GM18868 (cell line): ENCODE measurements around the gene FBXW7.
A peak's percentile ranks its signal among the peaks of the same experiment; 100 is the strongest.

Experiments
- ATAC-seq: cut with Tn5 transposase; IDR thresholded peaks from one replicate; pipeline ENCODE4 v1.9.1; 2021; ENCODE audit warnings: mild to moderate bottlenecking, moderate library complexity; ENCODE audit not compliant: unreplicated experiment

The FBXW7 gene

DNA sequence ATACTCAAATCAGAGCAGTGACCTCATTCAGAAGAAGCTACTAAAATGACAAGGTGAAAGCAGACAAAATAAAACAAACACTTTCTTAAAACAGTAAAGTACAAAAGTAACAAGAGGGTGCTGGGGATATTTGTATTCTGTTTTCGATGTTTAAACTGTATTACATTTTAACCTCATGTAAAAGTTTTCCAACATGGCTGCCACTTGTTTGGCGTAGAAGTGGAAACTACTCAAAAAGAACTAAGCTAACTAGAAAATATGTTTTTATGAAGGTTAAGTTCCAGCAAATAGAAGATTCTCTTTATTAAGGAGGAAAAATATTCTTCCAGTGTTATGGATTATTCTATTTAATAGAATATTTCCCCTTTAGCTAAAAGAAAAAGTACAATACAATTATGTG lies 155.0 kb downstream of the FBXW7 start:
- ATAC-seq = no peak

DNA sequence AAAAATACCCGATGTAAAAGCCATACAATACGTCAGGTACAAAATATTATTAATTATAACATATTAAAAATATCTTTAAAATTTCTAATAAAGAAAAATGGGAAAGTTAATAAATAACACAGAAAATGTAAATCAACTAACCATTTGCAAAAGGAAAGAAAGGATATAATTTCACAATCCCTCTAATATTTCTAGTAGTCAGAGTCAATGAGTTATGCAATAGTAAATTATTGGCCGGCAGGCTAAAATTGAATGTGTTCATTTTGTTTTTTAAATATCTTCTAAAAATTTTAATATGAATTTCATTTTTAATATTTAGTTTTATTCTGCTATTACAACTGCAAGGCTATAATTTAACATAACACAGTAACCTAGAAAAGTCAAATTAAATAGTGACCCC lies 155.7 kb downstream of the FBXW7 start:
- ATAC-seq = no peak

DNA sequence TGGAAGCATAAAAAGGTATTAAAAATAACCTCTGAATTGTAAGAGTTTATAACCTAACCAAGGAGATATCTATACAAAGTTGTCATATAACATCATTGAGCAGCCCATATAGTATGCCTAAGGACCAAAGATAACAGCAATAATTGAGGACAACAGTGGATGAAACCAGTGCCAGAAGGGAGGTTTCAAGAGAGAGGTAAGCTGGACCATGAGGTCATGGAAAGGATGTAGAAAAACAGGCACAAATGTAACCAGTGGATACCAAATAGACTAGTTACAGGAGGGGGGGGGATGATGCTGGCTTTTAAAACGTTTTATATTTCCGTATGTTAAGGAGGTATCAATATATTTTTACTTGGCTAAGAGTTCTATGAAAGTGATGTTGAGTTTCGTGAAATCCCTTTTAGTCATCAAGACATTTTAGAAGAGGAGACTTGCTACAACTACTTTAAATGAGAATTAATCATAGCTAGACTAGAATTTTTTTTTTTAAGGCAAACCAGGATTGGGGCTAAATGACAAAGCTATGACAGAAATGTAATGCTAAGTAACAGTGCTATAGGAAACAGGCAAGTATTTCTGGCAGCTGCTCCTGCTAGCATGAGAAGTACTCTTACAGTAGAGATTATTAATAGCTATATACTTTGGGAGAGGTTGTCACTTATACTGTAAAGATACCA lies 161.1 kb downstream of the FBXW7 start:
- no peak for ATAC-seq

DNA sequence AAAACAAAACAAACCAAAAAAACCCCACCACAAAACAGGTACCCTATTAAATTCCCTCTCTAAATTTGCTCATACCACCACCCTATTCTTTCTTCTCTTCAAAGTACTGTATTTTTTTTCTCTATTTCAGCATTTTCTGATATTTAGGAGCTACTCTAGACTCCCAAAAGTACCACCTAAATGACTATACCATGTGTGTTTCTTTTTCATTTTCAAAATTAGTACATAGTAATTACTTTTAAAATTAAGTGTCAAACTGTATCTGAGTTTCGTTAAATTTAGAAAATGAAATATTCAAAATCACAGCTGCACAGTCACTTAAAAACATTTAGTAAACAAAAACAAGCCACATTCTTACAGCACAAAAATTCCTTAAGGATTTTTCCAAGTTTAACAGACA lies 161.7 kb downstream of the FBXW7 start:
- ATAC-seq = no peak

DNA sequence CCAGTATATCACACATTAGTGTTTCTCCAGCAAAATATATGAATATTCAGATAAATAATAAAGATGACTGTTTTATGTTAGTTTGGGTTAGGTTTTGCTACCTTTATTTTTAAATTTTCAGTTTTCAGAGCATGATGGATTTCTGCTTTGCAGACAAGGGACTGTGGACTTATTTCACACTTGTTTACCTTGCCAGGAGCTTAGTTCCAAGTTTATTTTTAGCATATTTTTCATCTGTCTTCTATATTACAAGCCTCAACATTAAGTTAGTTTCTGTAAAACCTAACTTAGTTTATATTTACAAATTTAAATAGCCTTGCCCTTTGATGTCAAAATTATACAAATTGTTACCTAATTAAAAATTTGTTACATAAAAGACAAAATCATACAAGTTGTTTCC lies 163.4 kb downstream of the FBXW7 start:
- no peak for ATAC-seq

DNA sequence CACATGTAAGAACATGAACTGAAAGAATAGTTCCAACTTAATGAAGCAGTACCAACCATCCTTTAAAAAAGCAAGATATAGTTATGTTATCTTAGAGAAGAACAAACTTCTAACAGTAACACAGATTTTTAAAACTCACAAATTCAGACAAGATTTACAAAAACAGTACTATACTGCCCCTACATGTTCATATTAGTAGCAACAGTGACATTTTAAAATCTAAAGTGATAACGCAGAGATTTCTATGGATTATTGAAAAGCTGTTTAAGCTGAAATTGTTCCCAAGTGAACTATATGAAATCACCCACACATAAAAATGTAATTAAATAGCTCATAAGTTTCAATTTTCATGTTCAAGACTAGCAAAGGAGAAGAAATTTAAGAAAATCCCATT lies 166.0 kb downstream of the FBXW7 start:
- no peak for ATAC-seq

DNA sequence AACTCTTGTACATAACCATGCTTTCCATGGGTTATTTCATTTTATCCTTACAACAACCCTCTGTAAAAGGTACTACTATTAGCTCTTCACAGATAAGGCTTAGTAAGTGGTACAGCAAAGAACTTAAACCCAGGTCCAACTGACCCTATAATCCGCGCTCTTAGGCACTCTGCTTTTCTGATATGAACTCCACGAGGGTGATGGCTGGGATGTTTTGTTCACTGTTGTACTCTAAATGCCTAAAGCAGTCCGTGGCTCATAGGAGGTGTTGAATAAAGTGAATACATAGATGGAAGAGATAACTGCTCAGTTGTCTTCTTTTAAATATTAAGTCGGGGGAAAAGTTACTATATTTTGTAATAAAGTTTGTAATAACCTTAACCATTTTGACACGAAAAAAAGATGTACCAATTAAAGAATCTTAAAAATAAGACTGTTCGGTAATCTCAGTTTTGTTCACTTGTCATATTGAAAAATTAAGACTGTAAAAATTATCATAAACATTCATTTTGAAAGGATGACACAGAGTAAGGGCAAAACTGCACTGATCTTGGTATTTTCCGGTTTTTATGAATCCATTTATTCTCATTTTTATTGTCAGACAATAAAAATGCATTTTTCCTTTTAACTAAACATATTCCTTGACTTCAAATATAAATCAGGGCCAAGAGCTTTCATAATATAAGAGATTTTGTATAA lies 166.5 kb downstream of the FBXW7 start:
- no peak for ATAC-seq

DNA sequence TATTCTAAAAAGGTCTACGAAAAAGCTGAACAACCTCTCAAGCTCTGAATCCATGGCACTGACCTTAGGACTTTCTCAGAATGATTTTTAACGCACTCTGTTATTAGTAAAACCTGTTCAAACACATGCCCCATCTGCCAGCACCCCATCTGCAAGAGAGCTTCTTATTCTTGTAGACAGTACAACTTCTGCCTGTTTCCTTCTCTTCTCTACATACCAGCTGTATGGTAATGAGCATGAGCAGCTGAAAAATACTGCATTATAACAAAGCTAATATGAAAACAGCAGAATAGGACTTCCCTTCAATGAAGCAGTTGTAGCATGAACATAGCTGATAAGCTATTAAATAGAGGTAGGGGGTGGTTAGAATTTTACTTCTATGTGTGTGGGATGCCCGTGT lies 167.9 kb downstream of the FBXW7 start:
- ATAC-seq = no peak

DNA sequence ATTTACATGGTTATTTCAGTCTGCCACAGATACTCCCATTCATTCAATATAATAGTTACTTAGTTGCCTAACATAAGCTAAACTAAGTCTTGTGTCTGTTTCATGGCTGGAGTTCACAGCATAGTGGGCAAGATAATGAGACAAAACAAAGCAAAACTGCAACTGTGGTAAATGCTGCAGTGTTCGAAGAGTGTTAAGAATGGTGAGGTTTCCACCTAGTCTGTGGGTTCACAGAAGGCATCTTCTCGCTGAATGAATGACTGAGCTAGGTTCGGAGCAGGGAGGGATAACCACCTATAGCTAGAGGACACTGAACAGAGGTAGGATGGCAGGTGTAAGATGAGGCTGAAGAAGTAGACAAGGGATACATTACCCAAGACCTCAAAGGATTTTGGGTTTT lies 171.0 kb downstream of the FBXW7 start:
- ATAC-seq = no peak

DNA sequence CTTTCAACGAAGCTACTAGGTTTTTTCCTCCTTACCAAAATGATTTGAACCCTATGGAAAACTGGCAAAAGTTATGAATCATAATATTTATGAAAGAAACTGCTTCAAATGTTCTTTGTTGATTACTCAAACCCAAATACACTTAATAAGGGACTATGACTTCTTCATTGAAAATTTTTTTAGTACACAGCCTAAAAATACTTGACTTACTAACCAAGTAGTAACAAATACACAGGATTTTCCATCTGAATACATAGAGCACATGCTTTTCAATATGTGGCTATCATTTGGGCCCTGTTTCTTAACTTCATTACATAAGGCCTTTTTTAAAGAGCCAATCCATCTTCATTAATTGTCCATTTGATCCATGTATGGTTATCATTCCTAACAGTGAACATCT lies 171.5 kb downstream of the FBXW7 start:
- no peak for ATAC-seq

DNA sequence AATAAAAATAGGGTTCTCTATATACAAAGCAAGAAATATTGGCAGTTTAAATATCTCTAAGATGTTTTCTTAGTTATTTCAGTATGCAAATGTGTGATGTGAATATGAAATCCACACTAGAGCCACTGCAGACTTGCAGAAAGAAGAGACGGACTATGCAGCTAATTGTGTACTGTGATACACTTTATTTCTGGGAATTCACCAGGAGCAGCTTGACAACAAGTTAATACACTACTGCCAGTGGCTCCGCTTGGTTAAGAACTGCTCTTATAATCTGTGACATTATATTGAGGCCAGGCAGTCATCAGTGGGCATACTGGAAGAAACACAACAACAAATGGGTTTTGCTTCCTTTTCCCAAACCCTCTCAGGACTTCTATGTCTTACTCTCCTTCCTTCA lies 172.0 kb downstream of the FBXW7 start:
- no peak for ATAC-seq

DNA sequence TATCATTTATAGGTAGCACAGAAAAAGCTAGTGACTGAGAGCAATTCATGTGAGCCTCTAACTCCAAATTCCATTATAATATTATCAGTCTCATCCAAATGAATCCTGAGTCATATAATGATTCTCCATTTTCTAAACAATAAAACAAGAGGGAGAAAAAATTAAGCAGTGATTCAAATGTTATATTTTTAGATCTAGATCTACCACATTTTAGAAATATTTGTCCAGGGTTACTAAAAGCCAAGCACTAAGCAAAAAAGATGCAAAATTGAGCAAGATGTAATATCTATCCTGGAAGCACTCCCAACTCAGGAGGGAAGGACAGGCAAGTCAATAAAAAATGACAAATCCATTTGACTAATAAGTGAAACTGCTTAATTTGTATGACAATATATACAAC lies 172.8 kb downstream of the FBXW7 start:
- ATAC-seq = no peak

DNA sequence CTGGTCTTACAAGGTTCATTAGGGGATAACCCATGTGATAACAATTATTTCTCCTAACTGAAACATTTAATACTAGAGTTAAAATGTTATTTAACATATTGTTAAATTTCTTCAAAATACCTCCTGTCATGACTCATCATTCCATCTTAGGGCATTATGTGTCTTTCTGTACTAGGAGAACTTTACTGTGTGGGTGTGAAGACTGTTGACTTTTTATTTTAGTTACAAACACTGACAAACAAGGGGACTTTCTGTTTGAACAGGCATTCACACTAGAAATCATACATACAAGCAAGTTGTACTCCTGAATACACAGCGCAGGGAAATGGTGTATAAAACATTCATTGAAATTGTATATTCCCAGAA lies 175.9 kb downstream of the FBXW7 start:
- peak; percentile 69 for ATAC-seq

DNA sequence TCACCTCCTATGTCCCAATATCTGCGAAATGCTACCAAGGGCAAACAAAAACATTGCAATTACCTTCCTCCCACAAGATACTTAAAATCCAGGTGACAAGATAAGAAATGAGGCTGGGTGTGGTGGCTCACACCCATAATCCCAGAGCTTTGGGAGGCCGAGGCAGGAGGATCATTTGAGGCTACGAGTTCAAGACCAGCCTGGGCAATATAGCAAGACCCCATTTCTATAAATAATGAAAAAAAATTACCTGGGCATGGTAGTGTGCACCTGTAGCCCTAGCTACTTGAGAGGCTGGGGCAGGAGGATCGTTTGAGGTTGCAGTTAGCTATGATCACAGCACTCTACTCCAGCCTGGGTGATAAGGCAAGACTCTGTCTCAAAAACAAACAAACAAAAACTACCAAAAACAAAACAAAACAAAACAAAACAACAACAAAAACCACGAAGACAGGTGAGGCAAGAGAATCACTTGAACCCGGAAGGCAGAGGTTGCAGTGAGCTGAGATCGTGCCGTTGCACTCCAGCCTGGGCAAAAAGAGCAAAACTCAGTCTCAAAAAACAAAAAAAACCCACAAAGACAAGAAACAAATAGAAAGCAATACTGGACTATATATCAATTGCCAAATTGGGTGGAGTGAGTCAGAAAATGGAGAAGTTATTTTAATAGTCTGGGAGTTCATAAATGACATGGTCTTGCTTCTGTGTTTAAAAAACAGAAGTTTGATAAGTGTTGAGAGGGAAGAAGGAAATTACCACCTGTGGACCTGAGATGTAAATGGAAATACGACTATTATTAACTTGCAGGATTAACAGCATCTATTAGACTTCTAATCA lies 176.5 kb downstream of the FBXW7 start:
- ATAC-seq = peak; percentile 80

DNA sequence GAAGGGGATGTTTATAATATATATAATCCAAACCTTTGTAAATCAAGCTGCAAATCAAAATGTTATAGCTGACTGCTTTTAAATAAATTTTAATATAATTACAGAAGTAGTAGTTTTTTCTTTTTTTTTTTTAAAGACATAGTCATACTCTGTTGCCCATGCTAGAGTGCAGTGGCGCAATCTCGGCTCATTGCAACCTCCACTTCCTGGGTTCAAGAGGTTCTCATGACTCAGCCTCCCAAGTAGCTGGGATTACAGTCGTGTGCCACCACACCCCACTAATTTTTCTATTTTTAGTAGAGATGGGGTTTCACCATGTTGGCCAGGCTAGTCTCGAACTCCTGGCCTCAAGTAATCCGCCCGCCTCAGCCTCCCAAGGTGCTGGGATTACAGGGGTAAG lies 178.7 kb downstream of the FBXW7 start:
- ATAC-seq = no peak

DNA sequence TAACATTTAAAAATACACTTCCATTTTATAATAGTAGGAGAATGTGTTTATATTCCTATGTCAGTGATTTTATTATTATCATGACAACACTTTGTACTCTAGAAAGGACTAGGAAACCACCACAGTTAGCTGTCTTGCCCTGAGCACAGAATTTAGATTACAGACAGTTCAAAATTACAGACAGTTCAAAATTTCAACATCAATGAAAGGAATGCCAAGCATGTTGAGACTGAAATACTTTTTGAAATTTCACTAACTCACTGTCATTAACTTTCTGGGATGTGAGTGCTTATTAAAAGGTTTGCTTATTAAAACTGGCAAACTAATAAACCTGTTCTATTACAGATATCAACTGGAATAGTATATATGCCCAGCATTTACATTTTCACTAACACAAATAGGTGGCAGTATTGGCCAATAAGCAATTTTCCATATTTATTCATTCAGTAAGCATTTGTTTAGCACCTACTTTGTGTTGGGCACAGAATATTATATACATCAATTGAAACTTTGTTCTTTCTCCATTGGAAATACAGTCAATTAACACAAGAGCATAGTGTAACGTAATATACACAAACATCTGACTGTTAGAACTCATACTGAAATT lies 179.4 kb downstream of the FBXW7 start:
- no peak for ATAC-seq

DNA sequence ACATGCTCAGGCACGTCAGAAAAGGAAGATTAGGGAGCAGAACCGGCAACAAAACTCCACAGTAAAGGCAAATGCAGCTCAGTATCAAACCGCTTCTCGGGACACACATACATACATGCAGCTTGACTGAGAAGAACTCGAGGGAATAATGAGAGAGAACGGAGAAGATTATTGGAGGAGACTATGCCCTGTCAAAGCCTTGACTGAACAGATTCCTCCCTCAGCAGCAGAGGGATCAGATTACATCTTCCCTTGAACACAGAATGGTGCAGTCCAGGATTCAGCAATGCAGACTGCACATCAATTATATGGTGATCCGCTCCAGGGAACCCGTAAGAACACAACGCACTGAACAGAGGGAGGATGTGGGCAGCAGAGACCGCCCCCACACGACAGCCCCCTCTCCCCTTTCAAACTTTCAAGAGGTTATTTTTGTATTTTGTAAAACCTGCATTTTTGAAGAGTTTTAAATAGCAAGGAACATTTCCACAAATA lies 183.2 kb downstream of the FBXW7 start:
- peak; percentile 85 for ATAC-seq

DNA sequence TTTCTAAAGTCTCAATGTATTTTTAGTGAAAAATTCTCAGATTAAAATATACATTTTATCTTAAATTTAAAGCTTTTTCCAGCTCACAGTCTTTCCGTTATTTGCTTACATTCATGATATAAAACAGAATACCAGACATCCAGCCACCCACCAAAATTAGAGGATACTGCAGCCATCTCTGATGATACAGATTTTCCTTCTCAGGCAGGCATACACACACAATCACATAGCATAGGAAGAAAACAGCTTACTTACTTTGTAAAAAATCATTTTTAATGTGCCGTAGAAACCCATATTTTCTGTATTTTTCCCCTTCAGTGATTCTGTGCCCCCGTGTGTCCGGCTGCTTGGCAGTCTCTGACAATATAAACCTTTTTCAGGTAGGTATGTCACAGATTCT lies 183.7 kb downstream of the FBXW7 start:
- ATAC-seq = peak; percentile 23

DNA sequence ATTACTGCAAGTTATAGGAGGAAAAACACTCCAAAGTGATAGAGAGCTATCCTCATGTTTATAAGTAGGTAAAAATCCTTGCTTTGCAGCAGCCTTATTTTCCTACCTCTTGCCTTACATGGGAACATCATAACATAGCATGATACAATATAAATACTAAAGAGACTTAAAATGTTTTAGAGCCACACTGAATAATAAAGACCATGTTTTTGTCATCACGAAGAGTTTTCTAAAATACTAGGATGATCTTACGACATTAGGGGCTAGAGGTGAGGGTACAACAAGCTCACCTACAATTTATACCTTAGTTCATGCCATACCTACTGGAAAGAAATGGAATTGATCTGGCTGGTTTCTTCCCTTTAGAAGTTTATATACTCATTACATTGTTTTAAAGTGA lies 184.8 kb downstream of the FBXW7 start:
- ATAC-seq = no peak

DNA sequence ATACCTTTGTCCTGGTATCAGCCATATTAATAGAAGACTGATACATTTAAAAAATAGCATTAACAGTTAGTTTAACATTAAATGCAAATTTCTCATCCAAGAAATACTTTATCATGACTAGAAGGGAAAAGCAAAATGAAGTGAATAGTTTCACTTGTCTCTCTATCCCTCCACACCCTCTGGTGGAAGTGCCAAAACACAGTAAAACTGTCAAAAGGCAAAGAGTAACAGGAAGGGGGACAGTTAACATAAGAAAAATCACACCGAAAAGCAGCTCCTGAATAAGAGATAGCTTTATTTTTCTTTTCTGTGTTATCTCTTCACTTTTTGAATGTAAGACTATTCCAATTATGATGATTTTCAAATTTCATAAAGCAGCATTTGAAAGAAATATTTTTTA lies 187.2 kb downstream of the FBXW7 start:
- ATAC-seq = no peak

DNA sequence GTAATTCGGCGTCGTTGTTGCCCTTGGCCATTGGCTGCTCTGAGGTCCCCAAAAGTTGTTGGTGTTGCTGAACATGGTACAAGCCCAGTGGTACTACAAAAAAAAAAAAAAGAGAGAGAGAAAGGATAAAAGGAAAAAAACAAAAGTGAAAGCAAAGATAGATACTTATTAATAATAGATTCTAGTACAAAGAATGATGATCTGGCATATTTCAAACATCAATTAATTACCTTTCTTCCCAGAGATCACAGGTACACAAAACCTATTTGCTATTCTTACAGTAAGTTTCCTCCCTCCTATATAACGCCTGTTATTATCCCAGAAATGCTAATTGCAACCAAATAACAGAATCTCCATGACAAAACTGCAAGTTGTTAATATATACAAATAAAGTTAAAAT lies 188.9 kb downstream of the FBXW7 start:
- ATAC-seq = no peak
